ENCODE results near the gene FOXJ2. TPM values are rescaled to one million over a fixed set of nuclear protein-coding genes. Genes with fewer than 3 reads are reported as not detected.

Gene FOXJ2
- total and polyA plus RNA-seq, 2 of the 4 experiments (the other 2 are of a cell fraction): 3.0 to 8.4 TPM

DNA sequence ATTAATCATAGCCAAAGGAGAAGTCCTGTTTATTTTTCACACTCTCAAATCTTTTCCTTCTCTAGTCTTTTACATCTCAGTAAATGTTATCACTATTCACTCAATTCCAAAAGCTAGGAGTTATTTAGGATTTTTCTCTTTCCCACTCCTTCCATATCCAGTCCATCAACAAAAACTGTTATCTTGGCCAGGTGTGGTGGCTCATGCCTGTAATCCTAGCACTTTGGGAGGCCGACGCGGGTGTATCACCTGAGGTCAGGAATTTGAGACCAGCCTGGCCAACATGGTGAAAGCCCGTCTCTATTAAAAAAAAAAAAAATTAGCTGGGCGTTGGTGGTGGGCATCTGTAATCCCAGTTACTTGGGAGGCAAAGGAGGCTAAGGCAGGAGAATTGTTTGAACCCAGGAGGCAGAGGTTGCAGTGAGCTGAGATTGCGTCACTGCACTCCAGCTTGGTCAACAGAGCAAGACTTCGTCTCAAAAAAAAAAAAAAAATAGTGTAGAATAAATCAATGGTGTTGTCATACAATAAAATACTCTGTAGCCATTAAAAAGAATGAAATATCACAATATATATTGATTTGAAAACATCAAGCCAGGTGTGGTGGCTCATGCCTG lies 46.6 kb upstream of the FOXJ2 start:
- no peaks in the 10 kb centered on the region for H3K27me3 ChIP-seq (ENCODE audit: control insufficient read depth, insufficient read depth, low read length)
- H2BK20ac ChIP-seq (ENCODE audit: low read depth, low read length): no peak overlapping the region
- H3K9me3 ChIP-seq (ENCODE audit: control insufficient read depth, insufficient read depth, low read length): no peaks in the 10 kb centered on the region
- in situ Hi-C loops (cut with MboI; ENCODE audit: low sequenced_read_pairs) (no loop called here), intact Hi-C loops (cut with micrococcal nuclease) (no loop called here), dilution Hi-C loops (cut with HindIII; ENCODE audit: low sequenced_read_pairs, unreplicated experiment) (no loop called here)
- H3K79me1 ChIP-seq (ENCODE audit: low read depth in 1 of 2, low read length in 2 of 2): no peaks in the 10 kb centered on the region
- CTCF ChIA-PET: interaction anchor here (0.5 kb wide), 1 partner anchor 30 kb away, joined by 4 read pairs; no protein-coding TSS in a partner anchor
- H3K23ac ChIP-seq (ENCODE audit: low read depth, low read length): no peak overlapping the region
- no peak overlapping the region for H4K91ac ChIP-seq (ENCODE audit: insufficient read depth, low read depth, low read length)
- H2BK5ac ChIP-seq (ENCODE audit: low read depth, low read length, poor library complexity, severe bottlenecking): no peak overlapping the region
- no peak overlapping the region for H2AK5ac ChIP-seq (ENCODE audit: low read depth, low read length)
- H2BK120ac ChIP-seq (ENCODE audit: low read depth, low read length): no peak overlapping the region
- H4K8ac ChIP-seq (ENCODE audit: low read depth in 2 of 2, low read length in 2 of 2): no peak overlapping the region
- TF ChIP-seq CEBPB (IDR thresholded peaks at IDR 0.05; ENCODE audit: low read depth, low read length): peak; percentile 21; the same call in 1 of the 2 replicates
- no peak for TF ChIP-seq RAD21 (IDR thresholded peaks at IDR 0.05; ENCODE audit: low read length)
- TF ChIP-seq POLR2A (IDR thresholded peaks at IDR 0.05; ENCODE audit: low read depth, low read length): no peak
- TF ChIP-seq, protein P1, sequence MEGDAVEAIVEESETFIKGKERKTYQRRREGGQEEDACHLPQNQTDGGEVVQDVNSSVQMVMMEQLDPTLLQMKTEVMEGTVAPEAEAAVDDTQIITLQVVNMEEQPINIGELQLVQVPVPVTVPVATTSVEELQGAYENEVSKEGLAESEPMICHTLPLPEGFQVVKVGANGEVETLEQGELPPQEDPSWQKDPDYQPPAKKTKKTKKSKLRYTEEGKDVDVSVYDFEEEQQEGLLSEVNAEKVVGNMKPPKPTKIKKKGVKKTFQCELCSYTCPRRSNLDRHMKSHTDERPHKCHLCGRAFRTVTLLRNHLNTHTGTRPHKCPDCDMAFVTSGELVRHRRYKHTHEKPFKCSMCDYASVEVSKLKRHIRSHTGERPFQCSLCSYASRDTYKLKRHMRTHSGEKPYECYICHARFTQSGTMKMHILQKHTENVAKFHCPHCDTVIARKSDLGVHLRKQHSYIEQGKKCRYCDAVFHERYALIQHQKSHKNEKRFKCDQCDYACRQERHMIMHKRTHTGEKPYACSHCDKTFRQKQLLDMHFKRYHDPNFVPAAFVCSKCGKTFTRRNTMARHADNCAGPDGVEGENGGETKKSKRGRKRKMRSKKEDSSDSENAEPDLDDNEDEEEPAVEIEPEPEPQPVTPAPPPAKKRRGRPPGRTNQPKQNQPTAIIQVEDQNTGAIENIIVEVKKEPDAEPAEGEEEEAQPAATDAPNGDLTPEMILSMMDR (conservative IDR thresholded peaks at IDR 0.05; ENCODE audit: low read depth, low read length): no peak
- TF ChIP-seq SMC3 (IDR thresholded peaks at IDR 0.05; ENCODE audit: low read depth, low read length): no peak
- H3K36me3 ChIP-seq (ENCODE audit: control insufficient read depth, insufficient read depth, low read length): no peaks in the 10 kb centered on the region
- H3K27ac ChIP-seq (ENCODE audit: insufficient read depth, low read length): no peak overlapping the region
- no peak overlapping the region for H4K5ac ChIP-seq (ENCODE audit: low read depth, low read length)
- 87% methylated on average over 3 of the region's 7 CpGs; no CpG with 5 or more reads in 1 of the 2 experiments for WGBS, 2 experiments (ENCODE audit: extremely low coverage in 2 of 2, insufficient read length in 1 of 2)
- no peak overlapping the region for H3K18ac ChIP-seq (ENCODE audit: low read depth, low read length)
- no peak overlapping the region for H2AFZ ChIP-seq (replicated peaks; ENCODE audit: low read length, poor library complexity)
- H3K4me3 ChIP-seq (ENCODE audit: insufficient read depth, low read depth, low read length): no peak overlapping the region
- H3K4me2 ChIP-seq (ENCODE audit: low read depth, low read length): no peak overlapping the region
- no peaks in the 10 kb centered on the region for H4K20me1 ChIP-seq (ENCODE audit: insufficient read depth, low read length)
- H3K9ac ChIP-seq (ENCODE audit: low read depth, low read length): no peak overlapping the region
- H3K4me1 ChIP-seq (ENCODE audit: control insufficient read depth, insufficient read depth, low read length): peaks cover 3% of the 10 kb centered on the region; the same call in 1 of the 2 replicates
- H3K9me1 ChIP-seq (ENCODE audit: insufficient read depth, low read length): 0 out of 2 replicates have a peak, but pooled peaks cover 4% of the 10 kb centered on the region
- no peak overlapping the region for H2AK9ac ChIP-seq (replicated peaks; ENCODE audit: low read depth, low read length, poor library complexity)
- no peak overlapping the region for H3K14ac ChIP-seq (replicated peaks; ENCODE audit: low read depth, low read length)
- H2BK15ac ChIP-seq (ENCODE audit: low read depth, low read length): no peak overlapping the region
- BruUV-seq (replicated peaks): no TSS peak
- no peak for ATAC-seq (ENCODE audit: low read depth)
- H3K4ac ChIP-seq (ENCODE audit: low read depth, low read length): no peak overlapping the region
- DNase-seq: no peak
- no peak overlapping the region for H3K56ac ChIP-seq (ENCODE audit: extremely low read depth, insufficient read depth, low read length)
- POLR2A ChIA-PET (ENCODE audit: unreplicated experiment): interaction anchor here (0.7 kb wide), 1 partner anchor 53 kb away, joined by 7 read pairs; no protein-coding TSS in a partner anchor

Measured in IMR-90 (cell line).